ENCODE measurements around the gene TPSB2. TPM values are rescaled to one million over a fixed set of nuclear protein-coding genes. Genes with fewer than 3 reads are reported as not detected.
A peak's percentile ranks its signal among the peaks of the same experiment; 100 is the strongest.
"Not testable (repeated sequence)": the region's sequence is repeated elsewhere in the genome, so short reads cannot be mapped to it uniquely, and the experiment has no call there.

TPSB2 gene
- total RNA-seq, 1 donor from 2014 or later, result not detected

GRCh38 chr16:1194665-1195392 lies 35.2 kb downstream of the TPSB2 start:
- DNase-seq (ENCODE audit: low read depth), result no peak
- TF ChIP-seq CTCF (IDR thresholded peaks at IDR 0.05; ENCODE audit: insufficient read depth, low read length, poor library complexity, severe bottlenecking), result peak; percentile 72
- Histone ChIP-seq H3K4me3 (ENCODE audit: low read depth, low read length) (no peak overlapping the region), H3K27me3 (ENCODE audit: control insufficient read depth, insufficient read depth, low read length) (peaks cover 14% of the 10 kb centered on the region), H3K36me3 (ENCODE audit: control insufficient read depth, insufficient read depth, low read length) (no peaks in the 10 kb centered on the region)

GRCh38 chr16:1193825-1194581 lies 36.0 kb downstream of the TPSB2 start:
- peaks cover 14% of the 10 kb centered on the region for H3K27me3 ChIP-seq (ENCODE audit: control insufficient read depth, insufficient read depth, low read length)
- no peak overlapping the region for H3K4me3 ChIP-seq (ENCODE audit: low read depth, low read length)
- TF ChIP-seq CTCF (IDR thresholded peaks at IDR 0.05; ENCODE audit: insufficient read depth, low read length, poor library complexity, severe bottlenecking), result no peak
- no peak for DNase-seq (ENCODE audit: low read depth)
- H3K36me3 ChIP-seq (ENCODE audit: control insufficient read depth, insufficient read depth, low read length), result no peaks in the 10 kb centered on the region

GRCh38 chr16:1193143-1193824 lies 36.7 kb downstream of the TPSB2 start:
- peaks cover 17% of the 10 kb centered on the region for H3K27me3 ChIP-seq (ENCODE audit: control insufficient read depth, insufficient read depth, low read length)
- no peak for TF ChIP-seq CTCF (IDR thresholded peaks at IDR 0.05; ENCODE audit: insufficient read depth, low read length, poor library complexity, severe bottlenecking)
- no peak for DNase-seq (ENCODE audit: low read depth)
- no peak overlapping the region for H3K4me3 ChIP-seq (ENCODE audit: low read depth, low read length)
- H3K36me3 ChIP-seq (ENCODE audit: control insufficient read depth, insufficient read depth, low read length), result no peaks in the 10 kb centered on the region

- no peak for DNase-seq (ENCODE audit: low read depth)
- Histone ChIP-seq H3K27me3 (ENCODE audit: control insufficient read depth, insufficient read depth, low read length) (peaks cover 19% of the 10 kb centered on the region), H3K36me3 (ENCODE audit: control insufficient read depth, insufficient read depth, low read length) (no peaks in the 10 kb centered on the region), H3K4me3 (ENCODE audit: low read depth, low read length) (no peak overlapping the region)
- no peak for TF ChIP-seq CTCF (IDR thresholded peaks at IDR 0.05; ENCODE audit: insufficient read depth, low read length, poor library complexity, severe bottlenecking)
These were observed 37.5 kb downstream of the TPSB2 start for GRCh38 chr16:1192384-1193073.

GRCh38 chr16:1190789-1191188 lies 39.2 kb downstream of the TPSB2 start:
- H3K36me3 ChIP-seq (ENCODE audit: control insufficient read depth, insufficient read depth, low read length); H3K4me3 ChIP-seq (ENCODE audit: low read depth, low read length); DNase-seq (ENCODE audit: low read depth): not testable (repeated sequence)
- peaks cover 19% of the 10 kb centered on the region for H3K27me3 ChIP-seq (ENCODE audit: control insufficient read depth, insufficient read depth, low read length)

GRCh38 chr16:1189455-1189854 lies 40.5 kb downstream of the TPSB2 start:
- TF ChIP-seq CTCF (IDR thresholded peaks at IDR 0.05; ENCODE audit: insufficient read depth, low read length, poor library complexity, severe bottlenecking), result no peak
- H3K36me3 ChIP-seq (ENCODE audit: control insufficient read depth, insufficient read depth, low read length), result no peaks in the 10 kb centered on the region
- H3K27me3 ChIP-seq (ENCODE audit: control insufficient read depth, insufficient read depth, low read length), result peaks cover 19% of the 10 kb centered on the region
- no peak overlapping the region for H3K4me3 ChIP-seq (ENCODE audit: low read depth, low read length)
- DNase-seq (ENCODE audit: low read depth), result no peak
